HK-2 (cell line): Measurements from ENCODE around the gene GRID1.
"Not testable (repeated sequence)": the region's sequence is repeated elsewhere in the genome, so short reads cannot be mapped to it uniquely, and the experiment has no call there.

Source experiments
- DNase-seq: peaks from one replicate; pipeline ENCODE4 v3.0.0-alpha.2; 2018; ENCODE audit not compliant: unreplicated experiment

Gene GRID1

DNA sequence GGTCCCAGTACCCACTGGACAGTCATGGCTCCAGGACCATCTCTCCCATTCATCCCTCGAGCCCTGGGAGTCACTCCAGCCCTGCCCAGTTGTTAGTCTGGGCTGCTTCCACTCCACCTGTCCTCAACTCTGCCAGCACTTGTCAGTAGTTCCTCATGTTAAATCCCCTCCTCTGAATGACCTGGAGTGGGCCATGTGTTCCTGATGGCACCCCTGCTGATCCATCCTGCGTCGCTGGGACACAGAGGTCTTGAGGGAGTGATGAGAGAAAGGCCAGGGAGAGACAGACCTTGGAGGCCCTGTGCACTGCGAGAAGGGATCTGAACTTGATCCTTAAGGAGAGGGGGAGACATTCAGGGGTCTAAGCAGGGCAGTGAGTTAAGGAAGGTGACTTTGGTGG is 174.9 kb downstream of the GRID1 start:
- DNase-seq: no peak

DNA sequence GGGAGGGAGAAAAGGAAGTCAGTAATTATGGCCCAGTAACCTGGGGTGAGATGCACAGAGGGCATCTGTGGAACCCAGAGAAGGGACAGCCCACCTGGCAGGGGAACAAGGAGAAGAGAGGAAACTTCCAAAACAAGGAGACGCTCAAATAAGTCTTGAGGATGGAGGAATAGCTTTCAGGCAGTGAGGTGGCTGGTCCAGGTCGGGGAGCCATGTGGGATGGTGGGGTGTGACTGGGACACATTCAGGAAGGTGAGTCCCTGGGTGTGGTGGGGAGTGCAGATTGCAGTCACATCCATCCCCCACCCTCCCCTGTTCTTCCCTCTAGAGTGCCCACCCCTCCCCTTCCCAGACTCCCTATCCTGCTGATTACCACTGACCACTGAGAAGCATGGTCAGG is 175.4 kb downstream of the GRID1 start:
- no peak for DNase-seq

DNA sequence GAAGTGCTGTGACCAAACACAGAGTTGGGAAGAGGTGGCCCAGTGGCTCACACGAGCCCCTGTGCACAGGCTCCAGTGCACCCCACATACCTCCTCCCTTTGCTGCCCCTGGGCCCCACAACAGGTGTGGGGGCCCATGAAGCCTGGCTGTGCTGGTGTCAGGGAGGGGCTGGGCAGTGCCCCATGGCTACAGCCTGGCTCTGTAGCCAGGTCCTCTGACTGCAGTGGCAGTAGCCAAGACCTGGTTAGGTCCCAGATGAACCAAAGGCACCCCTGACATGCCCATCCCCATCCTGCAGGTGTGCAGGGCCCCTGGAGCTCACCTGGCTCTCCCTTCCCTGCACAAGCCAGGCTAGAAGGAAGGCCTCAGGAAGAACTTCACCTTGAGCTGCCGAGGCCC is 176.3 kb downstream of the GRID1 start:
- DNase-seq: no peak

DNA sequence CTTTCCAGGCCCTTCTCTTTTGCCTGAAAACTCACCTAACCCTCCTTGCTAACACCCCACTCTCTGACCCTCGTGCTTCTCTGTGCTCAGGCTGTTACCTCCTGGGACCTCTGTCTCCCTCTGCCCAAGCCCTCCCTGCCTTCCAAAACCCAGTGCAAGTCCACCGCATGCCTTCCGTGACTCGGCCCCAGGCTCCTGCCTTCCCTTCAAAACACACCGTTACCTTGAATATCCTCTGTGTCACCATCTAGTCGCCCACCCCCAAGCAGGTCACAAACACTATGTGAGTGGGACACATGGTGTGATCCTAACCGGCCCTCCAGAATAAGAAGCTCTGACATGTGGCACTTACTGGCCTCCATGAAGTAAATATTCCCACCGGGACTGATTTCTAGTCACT is 176.7 kb downstream of the GRID1 start:
- DNase-seq: no peak

DNA sequence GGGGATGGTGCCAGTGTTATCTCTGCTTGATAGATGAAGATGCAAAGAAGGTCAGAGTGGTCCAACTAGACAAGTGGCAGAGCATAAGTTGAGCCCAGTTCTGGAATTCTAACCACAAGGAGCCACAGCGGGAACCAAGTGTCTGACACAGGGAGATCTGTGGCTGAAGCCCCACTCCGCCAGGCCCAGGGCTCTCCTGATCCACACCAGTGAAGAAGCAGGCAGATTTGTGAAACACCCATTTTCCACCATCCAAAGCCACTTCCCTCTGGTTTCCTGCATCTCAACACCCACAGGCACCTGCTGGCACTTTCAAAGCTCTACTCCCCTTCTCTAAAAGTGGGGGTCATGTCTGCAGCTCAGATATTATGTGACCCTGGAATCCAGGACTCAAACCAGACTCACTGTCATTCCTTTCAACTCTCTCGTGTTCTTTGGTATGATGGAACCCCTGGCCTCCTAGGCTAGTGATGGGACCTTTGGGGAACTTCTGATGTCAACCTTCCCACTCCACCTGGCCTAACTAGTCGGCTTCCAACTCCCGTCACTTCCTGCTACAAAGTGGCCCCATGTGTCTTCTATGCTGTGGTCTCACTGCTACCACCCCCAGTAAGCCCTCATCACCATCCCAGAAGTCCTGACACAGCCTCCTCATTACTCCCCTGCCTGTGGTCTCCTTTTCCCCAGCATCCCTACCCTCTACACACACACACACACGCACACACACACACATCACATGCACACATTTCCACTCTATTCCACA is 177.6 kb downstream of the GRID1 start:
- DNase-seq: no peak

DNA sequence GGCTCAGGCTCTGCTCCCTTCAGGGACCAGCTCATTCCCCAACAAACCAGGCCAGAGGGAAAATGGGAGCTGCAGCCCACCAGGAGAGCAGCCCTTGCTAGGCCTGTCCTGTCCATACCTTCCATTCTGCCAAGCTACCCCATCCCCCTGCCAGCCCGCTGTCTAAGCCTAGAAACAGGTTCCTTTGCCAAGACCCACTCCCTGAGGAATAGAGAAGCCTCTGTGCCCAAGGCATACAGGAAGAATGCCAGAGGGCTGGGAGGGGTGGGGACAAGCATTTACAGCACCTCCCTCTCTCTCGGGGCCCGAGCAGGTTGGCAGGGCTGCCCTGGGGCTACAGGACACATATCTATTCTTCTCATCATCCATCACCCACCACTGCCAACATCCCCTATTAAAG is 178.3 kb downstream of the GRID1 start:
- DNase-seq: no peak

DNA sequence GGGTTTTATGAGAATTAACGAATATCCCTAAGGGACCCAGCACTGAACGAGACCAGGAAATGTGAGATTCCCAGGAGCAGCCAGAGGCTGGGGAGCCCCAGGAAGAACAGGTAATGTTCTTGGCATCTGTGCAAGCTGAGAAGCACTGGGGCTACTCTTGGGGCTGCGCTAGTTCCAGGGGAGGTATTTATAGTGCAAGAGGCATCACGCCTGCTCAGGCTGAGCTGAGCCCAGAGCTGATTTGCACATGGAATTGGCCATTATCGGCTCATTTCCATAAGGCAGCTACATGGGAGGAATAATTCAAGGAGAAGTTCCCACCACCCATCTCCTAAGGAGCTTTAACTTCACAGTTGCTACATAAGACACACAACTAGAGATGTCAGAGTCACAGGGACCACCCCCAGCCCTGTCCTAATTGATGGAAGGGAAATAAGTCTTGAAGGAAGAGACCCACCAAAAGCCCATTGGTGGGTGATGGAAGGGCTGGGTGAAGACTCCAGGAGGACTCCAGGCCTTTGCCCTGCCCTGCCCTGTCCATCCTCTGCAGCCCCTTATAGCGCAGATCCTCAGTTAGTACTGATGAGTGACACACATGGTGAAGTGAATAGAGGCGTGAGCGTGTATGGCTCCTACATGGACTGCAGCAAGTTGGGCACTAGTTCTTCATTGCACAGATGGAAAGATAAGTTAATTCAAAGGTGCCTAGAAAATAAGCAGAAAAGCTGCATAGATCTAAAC is 178.9 kb downstream of the GRID1 start:
- no peak for DNase-seq

DNA sequence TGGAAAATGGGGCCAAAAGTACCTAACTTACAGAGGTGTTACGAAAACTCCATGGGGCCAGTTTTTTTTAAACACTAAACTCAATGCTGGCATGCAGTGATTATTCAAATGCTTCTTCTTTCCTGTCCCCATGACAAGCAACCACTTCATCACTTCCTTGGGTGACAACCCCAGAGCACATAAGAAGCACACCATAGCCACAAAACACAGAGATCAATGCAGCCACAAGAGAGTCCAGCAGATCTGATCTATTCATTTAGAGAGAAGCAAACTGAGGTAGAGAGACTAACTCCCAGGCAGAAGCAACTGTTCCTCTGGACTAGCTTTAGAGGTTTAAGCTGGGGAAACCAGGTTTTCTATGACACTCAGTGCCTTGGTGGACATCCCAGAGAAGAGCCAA is 180.0 kb downstream of the GRID1 start:
- no peak for DNase-seq

DNA sequence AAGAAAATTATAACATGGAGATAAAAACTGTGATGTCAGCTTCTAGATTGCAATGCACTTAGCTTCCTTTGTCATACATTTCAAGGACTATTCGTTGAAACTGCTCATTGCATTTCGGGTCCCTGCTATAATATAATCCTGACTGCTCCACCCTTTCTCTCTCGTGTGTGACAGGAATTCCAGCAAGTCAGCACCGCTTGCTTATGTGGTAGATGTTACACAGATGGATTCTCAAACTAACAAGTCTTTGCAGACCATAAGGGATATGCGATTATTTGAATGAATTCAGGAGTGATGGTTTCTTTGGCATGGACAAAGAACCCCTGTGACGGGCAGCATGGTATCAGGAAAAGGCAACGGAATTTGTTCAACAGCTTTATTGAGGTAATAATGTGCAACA is 184.0 kb downstream of the GRID1 start:
- no peak for DNase-seq

DNA sequence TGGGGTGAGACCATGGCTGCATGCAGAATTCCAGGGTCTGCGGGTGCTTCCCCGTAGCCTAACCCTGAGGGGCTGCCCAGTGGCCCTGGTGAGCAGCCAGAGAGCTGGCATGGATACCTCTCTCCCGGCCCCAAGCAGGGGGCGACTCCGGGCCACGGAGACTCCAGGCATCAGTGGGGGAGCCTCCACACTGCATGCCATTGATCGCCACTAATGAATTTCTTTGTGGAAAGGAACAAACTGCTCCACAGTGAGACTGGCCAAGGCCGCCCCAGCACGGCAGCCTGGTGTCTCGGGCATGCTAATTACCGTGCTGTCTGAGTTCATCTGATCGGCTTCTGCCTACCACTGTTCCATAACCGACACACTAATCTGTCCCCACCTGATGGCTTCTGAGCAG is 184.4 kb downstream of the GRID1 start:
- DNase-seq: no peak

DNA sequence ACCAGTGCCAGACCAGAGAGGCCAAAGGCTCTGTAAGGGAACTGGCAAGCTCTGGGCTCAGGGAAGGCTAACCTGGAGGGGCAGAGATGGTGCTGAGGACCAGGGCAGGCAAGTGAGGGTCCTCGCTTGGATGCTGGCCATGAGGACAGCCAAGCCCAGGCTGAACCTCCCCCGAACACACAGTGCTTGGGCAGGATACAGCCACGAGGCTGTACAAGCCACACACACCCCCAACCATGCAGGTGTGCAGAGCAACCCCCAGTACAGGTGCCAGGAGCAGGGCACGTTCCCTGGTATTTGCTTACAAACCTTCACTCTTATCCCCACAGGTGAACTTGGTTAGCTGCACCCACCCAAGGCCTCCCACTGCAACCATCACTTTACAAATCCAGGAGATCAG is 185.7 kb downstream of the GRID1 start:
- DNase-seq: no peak

DNA sequence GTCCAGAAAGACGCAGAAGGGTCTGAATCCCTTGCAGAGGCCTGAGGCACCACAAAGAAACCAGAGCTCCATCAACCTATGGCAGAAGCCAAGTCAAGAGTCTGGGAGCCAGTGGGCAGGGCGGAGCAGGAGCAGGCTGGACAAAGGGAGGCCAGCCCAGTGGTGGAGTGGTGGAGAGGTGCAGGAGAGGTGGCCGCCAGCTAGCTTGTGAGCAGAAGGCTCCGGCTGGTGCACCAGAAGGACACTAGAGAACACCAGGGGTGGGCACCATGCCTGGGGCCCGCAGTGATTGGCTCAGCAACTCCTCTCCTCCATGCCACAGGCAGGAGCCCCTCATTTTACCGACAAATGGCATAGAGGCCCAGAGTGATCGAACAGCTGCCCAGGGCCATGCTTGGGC is 186.6 kb downstream of the GRID1 start:
- no peak for DNase-seq

DNA sequence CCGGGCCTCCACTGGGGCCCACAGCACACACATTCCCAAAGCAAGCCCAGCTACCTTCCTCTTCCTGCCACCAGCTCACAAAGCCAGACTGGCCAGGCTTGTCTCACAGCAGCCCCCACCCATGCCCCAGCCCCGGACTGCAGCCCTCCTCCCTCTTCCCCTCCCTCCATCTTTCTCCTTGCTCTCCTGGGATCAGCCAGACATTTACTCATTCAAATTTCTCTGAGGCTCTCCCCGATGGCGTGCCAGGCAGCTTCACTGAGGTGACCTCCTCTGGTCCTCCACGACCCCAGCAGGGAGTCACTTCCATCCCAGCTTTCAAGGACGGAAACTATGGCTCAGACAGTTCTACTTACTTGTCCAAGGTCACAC is 187.5 kb downstream of the GRID1 start:
- no peak for DNase-seq

DNA sequence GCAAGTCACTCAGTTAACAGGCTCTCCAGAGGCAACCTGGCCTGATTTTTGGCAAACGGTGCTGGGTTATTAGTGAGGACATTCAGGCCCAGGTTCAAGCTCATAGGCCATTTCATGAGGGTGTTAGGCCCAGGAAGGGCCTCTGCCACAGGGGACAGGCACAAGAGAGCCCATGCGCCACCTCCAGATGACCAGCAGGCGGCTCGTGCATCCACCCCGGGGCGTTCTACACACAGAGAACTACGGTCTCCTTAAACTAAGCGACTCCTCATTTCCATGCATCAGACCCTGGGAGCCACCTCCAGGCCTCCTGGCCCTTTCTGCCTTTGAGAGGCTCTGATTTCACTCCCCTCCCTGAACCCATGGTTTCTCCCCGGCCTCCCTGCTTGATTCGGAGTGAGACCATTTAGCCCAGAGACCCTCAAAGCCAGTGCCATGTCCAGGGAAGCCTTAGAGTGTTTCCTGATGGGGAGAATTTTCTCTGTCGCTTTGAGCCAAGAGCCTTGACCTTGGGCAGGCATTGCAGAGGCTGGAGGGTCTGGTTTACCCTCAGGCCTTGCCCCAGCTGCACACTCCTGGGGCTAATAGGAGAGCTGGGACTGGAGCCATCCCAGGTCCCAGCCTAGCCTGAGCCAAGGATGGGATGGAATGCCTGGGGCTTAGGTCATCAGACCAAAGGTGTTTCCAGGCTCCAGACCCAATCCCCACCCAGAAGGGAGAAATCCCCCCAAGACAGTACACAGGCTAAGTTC is 188.0 kb downstream of the GRID1 start:
- DNase-seq: peak; percentile 43

DNA sequence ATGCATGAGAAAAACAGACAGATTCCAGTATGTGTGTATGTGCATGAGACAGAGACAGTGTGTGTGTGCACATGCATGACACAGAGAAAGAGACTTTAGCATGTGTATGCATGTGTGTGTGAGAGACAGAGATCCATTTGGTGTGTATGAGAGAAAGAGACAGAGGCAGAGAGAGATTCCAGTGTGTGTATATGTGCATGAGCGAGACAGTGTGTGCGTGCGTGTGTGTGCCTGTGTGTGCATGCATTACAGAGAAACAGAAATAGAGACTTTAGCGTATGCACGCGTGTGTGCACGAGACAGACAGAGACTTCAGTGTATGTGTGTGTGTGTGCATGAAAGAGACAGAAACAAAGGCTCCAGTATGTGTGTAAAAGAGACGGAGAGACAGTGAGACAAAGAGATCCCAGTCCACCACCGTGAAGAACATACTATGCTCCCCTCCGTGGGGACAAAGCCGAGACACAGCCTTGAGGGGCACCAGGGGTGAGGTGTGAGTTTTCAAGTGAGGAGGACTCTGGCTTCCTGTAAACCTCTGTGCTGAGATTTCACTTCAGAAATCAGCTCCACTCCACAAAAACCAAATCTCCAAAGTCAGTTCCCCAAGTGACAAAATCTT is 188.9 kb downstream of the GRID1 start:
- no peak for DNase-seq

DNA sequence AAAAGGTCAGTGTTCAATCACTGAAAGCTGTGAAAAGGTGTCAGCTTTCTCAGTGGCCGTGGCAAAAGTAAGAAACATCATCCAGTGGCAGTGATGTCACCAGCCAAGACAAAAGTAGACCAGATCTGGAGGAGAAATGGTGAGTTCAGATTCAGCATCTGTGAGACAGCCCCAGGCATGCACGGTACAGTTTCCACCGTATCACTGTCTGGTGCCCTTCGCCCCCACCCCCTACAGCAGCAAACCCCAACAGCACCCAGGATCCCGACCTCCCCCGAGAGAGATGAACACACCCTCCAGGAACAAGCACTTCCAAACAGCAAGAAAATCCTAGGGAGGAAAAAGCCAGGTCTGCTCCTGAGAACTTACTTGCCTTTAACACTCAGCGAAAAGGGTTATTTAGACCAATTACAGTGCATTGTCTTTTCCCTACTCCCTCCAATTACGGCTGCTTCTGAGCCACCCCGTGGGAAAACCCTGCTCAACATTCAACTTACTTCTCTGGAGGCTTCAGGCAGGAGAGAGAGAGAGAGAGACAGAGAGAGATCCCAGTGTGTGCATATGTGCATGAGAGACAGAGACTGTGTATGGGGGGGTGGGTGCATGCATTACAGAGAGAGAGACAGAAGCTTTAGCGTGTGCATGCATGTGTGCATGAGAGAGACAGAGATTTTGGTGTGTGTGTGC is 189.6 kb downstream of the GRID1 start:
- no peak for DNase-seq

DNA sequence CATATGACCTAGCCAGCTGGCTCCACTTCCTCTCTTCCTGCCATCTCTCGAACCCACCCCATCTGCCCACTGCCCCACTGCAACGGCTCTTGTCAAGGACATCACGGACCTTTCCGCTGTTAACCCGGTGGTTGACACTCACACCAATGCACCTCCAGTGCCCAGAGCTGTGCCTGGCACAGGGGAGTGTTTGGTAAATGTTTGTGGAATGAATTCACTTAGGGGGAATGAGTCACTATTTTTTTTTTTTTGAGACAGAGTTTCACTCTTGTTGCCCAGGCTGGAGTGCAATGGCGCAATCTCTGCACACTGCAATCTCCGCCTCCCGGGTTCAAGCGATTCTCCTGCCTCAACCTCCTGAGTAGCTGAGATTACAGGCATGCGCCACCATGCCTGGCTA is 191.1 kb downstream of the GRID1 start:
- not testable (repeated sequence) for DNase-seq

DNA sequence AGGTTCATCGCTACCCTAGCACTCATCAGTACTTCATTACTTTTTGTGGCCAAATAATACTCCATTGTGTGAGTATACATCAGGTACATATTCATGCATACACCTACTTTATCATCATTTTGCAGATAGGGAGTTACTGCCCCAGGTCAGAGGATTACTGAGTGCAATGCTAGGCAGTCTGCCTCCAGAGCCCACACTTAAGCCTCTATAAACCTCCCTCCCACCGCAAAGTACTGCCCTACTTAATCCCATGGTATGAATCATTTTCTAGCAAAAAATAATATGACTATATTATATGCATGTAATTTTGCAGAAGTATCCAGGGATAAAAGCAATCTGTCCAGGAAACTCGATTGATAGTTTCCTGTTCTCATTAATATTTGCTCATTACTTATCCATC is 194.3 kb downstream of the GRID1 start:
- no peak for DNase-seq

DNA sequence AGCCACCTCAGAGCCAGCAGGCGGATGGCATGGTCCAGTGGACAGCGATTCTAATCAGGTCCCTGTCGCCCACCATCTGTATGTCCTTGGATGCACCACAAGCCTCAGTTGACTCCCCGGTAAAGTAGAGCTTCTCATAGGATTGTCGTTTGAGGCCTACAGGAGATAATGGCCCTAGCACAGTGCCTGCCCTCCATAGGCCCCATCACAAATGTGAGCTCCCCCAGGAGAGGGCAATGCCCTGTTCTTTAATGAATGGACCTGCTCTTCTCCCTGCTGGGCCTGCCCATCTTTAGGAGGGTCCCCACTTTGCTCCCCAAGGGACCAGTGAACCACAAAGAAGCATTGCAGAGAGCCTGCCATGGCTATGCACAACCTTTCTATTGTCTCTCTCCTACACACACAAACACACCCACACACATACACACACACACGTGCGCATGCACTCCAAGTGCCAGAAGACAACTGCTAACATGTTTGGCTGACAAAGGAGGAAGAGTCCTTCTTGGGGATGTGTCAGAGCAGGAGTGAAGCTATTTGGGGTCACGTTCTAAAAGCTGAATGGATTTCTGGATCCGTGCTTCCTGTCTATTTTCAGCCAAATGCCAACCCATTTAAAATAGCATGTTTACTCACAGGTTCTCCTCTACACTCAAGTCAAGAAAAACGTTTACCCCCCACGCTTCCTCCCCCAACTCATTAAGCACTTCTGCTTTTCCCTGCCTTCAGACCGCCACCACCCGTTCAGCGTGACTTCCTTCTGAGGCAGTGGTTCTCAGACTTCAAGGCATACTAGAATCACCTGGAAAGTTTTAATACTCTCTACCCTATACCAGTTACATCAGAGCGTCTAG is 196.1 kb downstream of the GRID1 start:
- DNase-seq: no peak

DNA sequence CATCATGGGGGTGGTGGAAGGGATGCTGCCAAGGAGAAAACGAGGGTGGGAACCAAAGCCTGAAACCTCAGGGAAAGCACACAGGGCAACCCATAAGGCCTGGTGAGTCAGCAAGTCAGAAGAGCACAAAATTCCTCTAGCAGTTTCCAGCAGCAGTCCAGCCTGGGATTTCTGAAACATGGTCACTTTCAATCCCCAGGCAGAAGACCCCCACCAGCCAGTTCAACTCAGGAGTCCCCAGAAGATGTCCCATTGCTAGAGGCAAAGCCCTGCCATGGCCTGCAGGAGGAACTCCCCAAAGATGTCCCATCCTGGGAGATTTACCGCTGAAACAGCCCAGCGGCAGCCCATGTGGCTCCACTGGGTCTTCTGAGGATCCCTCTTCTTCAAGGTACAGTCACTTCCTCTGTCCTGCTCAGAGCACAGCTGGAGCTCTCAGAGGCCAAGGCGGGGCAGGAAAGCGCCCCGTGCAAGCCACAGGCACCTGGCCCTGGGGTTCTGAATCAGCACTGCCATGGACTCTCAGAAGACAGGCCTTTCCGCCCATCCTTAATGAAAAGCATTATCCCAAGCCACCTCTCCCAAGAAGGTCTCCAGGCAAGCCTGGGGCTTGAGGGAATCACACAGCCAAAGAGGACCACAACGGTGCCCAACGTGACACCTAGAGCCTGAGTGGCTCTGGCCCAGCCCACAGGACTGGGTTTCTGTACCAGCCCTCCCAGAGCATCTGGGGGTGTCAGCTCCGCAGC is 196.9 kb downstream of the GRID1 start:
- DNase-seq: no peak
